Measurements from ENCODE around the gene GJC2. TPM values are rescaled to one million over a fixed set of nuclear protein-coding genes. Genes with fewer than 3 reads are reported as not detected.

GJC2 gene
- total RNA-seq, 3 donors from 2014 or later: 0.55 to 8.9 (median 1.5) TPM

GRCh38 chr1:228107636-228108035 lies 42.1 kb upstream of the GJC2 start:
- DNase-seq: peak in 1 of 3 donors; percentile 40
- Histone ChIP-seq H3K4me1 (ENCODE audit: low read depth) (peaks cover 14% of the 10 kb centered on the region), H3K36me3 (ENCODE audit: low read depth) (no peaks in the 10 kb centered on the region), H3K4me3 (no peak overlapping the region), H3K9me3 (no peaks in the 10 kb centered on the region)
- TF ChIP-seq, protein P1, sequence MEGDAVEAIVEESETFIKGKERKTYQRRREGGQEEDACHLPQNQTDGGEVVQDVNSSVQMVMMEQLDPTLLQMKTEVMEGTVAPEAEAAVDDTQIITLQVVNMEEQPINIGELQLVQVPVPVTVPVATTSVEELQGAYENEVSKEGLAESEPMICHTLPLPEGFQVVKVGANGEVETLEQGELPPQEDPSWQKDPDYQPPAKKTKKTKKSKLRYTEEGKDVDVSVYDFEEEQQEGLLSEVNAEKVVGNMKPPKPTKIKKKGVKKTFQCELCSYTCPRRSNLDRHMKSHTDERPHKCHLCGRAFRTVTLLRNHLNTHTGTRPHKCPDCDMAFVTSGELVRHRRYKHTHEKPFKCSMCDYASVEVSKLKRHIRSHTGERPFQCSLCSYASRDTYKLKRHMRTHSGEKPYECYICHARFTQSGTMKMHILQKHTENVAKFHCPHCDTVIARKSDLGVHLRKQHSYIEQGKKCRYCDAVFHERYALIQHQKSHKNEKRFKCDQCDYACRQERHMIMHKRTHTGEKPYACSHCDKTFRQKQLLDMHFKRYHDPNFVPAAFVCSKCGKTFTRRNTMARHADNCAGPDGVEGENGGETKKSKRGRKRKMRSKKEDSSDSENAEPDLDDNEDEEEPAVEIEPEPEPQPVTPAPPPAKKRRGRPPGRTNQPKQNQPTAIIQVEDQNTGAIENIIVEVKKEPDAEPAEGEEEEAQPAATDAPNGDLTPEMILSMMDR (IDR thresholded peaks at IDR 0.05): no peak
- intact Hi-C loops (cut with DNase I, micrococcal nuclease): no loop called here
- ATAC-seq: no peak

DNA sequence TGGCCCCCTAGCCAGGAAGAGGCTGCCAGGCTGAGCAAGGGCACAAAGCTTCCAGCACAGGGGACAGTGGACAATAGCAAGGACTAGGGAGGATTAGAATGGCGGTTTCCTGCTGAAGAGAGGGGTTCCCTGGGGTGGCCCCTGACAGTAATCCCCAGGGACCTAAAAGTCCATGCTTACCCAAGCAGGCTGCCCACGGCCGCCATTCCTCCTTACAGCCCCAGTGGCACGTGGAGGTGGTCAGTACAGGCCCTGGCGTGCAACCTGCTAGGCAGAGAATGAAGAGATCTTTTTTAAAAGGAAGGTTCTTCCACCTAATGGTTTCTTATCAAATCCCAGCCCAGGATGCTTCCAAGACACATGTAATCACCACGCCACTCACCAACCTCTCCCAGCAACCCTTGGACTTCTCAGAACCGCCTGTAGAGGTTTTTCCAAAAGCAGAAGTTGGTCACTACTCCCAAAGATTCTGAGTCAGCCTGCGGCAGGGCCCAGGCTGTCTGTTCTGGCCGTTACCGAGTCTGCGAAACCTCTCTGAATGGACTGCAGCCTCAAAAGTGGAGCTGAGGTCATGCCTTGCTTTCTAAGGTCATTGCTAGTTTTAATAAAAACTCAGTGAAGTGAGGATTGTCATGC lies 41.6 kb upstream of the GJC2 start:
- TF ChIP-seq, protein P1 (IDR thresholded peaks at IDR 0.05): no peak
- Histone ChIP-seq H3K9me3 (no peaks in the 10 kb centered on the region), H3K4me1 (ENCODE audit: low read depth) (peaks cover 14% of the 10 kb centered on the region), H3K36me3 (ENCODE audit: low read depth) (no peaks in the 10 kb centered on the region), H3K4me3 (no peak overlapping the region)
- intact Hi-C loops (cut with DNase I, micrococcal nuclease): no loop called here
- DNase-seq (no peak), ATAC-seq (no peak)

- H3K4me1 ChIP-seq (ENCODE audit: low read depth): peaks cover 11% of the 10 kb centered on the region
- H3K9me3 ChIP-seq: no peaks in the 10 kb centered on the region
- no peaks in the 10 kb centered on the region for H3K36me3 ChIP-seq (ENCODE audit: low read depth)
- no peak for DNase-seq
- intact Hi-C loops (cut with DNase I, micrococcal nuclease): no loop called here
- H3K4me3 ChIP-seq: peak overlapping the region; percentile 75
- TF ChIP-seq, protein P1 (IDR thresholded peaks at IDR 0.05): no peak
- ATAC-seq: peak; percentile 2
Measured at GRCh38 chr1:228108742-228109072, 41.0 kb upstream of the GJC2 start.

- H3K36me3 ChIP-seq (ENCODE audit: low read depth): no peaks in the 10 kb centered on the region
- peaks cover 9% of the 10 kb centered on the region for H3K4me1 ChIP-seq (ENCODE audit: low read depth)
- peak; percentile 98 to 100 (median 100) for DNase-seq
- H3K4me3 ChIP-seq: peak within 1 kb of the TSS; percentile 75
- intact Hi-C loops (cut with DNase I, micrococcal nuclease): no loop called here
- TF ChIP-seq, protein P1 (IDR thresholded peaks at IDR 0.05): peak; percentile 12
- peak; percentile 99 for ATAC-seq
- no peaks in the 10 kb centered on the region for H3K9me3 ChIP-seq
Measured at GRCh38 chr1:228109073-228109961, 40.4 kb upstream of the GJC2 start, which contains the start of gene MRPL55. Gene MRPL55 (minus strand): TSS chr1:228109299. CDS start chr1:228108260, 1,039 bp downstream.

- ATAC-seq (no peak), DNase-seq (peak in 1 of 3 donors; percentile 61)
- Histone ChIP-seq H3K36me3 (ENCODE audit: low read depth) (no peaks in the 10 kb centered on the region), H3K4me3 (peak overlapping the region; percentile 75), H3K4me1 (ENCODE audit: low read depth) (peaks cover 9% of the 10 kb centered on the region), H3K9me3 (no peaks in the 10 kb centered on the region)
- intact Hi-C loops (cut with DNase I, micrococcal nuclease): no loop called here
- TF ChIP-seq, protein P1 (IDR thresholded peaks at IDR 0.05): no peak
Measured at GRCh38 chr1:228109962-228110488, 39.7 kb upstream of the GJC2 start.
